CD4-positive, alpha-beta T cell (primary cell): ENCODE results near the gene JUN. TPM values are rescaled to one million over a fixed set of nuclear protein-coding genes. Genes with fewer than 3 reads are reported as not detected.

Experiments
- ATAC-seq: fragments of 200-7000 bp; cut with Tn5 transposase; one replicate; pipeline ENCODE4 v1.10.0; 2022; ENCODE audit warnings: mild to moderate bottlenecking; ENCODE audit not compliant: poor library complexity
- CTCF ChIA-PET: fragments of 350-600 bp; sonication (Branson Sonifier 250); formaldehyde crosslinking; loops from one replicate; lab custom pipeline; 2021; ENCODE audit warnings: antibody characterized with exemption, inconsistent platforms; lab: Charles Lee
- POLR2A ChIA-PET: fragments of 350-600 bp; sonication (Branson Sonifier 250); formaldehyde crosslinking; loops from one replicate; lab custom pipeline; 2021; ENCODE audit warnings: antibody characterized with exemption, inconsistent platforms; lab: Charles Lee
- DNase-seq, 14 experiments: peaks; one replicate each; pipeline ENCODE4 v3.0.0-alpha.2; 2013 to 2020; ENCODE audit warnings: mixed read lengths in 2 of 14
- H3K27ac ChIP-seq, 2 donors: one replicate each; pipeline versions ENCODE4 v1.5.1 to v1.7.0; 2013; ENCODE audit warnings: low read length in 2 of 2, low read depth in 1 of 2, mild to moderate bottlenecking in 1 of 2
- H3K27me3 ChIP-seq, 2 experiments: 1 replicate in 1 of 2; 2 replicates in 1 of 2; pipeline versions ENCODE4 v1.6.1 to v1.7.0; 2013; ENCODE audit warnings: low read length in 2 of 2, control low read depth in 1 of 2, mild to moderate bottlenecking in 1 of 2, moderate library complexity in 1 of 2; ENCODE audit not compliant: insufficient read depth in 2 of 2, control insufficient read depth in 1 of 2
- H3K36me3 ChIP-seq: one replicate; pipeline ENCODE4 v1.6.1; 2013; ENCODE audit warnings: low read length, control low read depth; ENCODE audit not compliant: insufficient read depth
- H3K4me1 ChIP-seq: one replicate; pipeline ENCODE4 v1.6.1; 2013; ENCODE audit warnings: low read length, control low read depth; ENCODE audit not compliant: insufficient read depth
- H3K4me3 ChIP-seq: one replicate; pipeline ENCODE4 v1.5.1; 2013; ENCODE audit warnings: mild to moderate bottlenecking, low read length, moderate library complexity
- H3K9me3 ChIP-seq, 2 experiments: 1 replicate in 1 of 2; 2 replicates in 1 of 2; pipeline versions ENCODE4 v1.6.1 to v1.7.0; 2013; ENCODE audit warnings: low read length in 2 of 2, mild to moderate bottlenecking in 2 of 2, control low read depth in 1 of 2, moderate library complexity in 1 of 2; ENCODE audit not compliant: control insufficient read depth in 1 of 2, insufficient read depth in 1 of 2
- H3K27ac Mint-ChIP-seq: one replicate; pipeline ENCODE4 v1.8.0; 2020; ENCODE audit warnings: mixed read lengths
- H3K27me3 Mint-ChIP-seq: one replicate; pipeline ENCODE4 v1.8.0; 2021; ENCODE audit warnings: mixed read lengths
- H3K36me3 Mint-ChIP-seq: one replicate; pipeline ENCODE4 v1.8.0; 2021; ENCODE audit warnings: low read depth, mixed read lengths
- H3K4me1 Mint-ChIP-seq: one replicate; pipeline ENCODE4 v1.8.0; 2021; ENCODE audit warnings: low read depth, mixed read lengths
- H3K4me3 Mint-ChIP-seq: one replicate; pipeline ENCODE4 v1.8.0; 2020; ENCODE audit warnings: mild to moderate bottlenecking, mixed read lengths
- H3K9me3 Mint-ChIP-seq: one replicate; pipeline ENCODE4 v1.8.0; 2020; ENCODE audit warnings: mixed read lengths
- CTCF ChIP-seq: fragments of 200-600 bp; IDR thresholded peaks from one replicate; pipeline ENCODE4 v1.8.0; 2022; ENCODE audit warnings: antibody characterized with exemption, mild to moderate bottlenecking
- intact Hi-C, 2 experiments: fragments of 100-400 bp; cut with DNase I in 1 of 2; cut with micrococcal nuclease in 1 of 2; formaldehyde crosslinking; loops; one replicate each; pipeline versions ENCODE4 v1.15.1 to v1.9.0; 2023 to 2025; cut with DNase I, micrococcal nuclease
- total RNA-seq, 174 experiments: library from RNA in 2 of 174; stranded (reverse) in 2 of 174; gene quantifications; one replicate each; pipeline ENCODE4 v1.2.3 and lab custom pipeline; 2021 to 2026

JUN gene
- total RNA-seq, 2 experiments from 2014 or later: 585 to 588 TPM

GRCh38 chr1:58789996-58790660, 6.3 kb upstream of the JUN start:
- Mint-ChIP-seq H3K27me3 (no peaks in the 10 kb centered on the region), H3K4me3 (no peak overlapping the region), H3K36me3 (peaks cover 39% of the 10 kb centered on the region), H3K4me1 (peaks cover 63% of the 10 kb centered on the region), H3K27ac (peak overlapping the region; percentile 5), H3K9me3 (peaks cover 7% of the 10 kb centered on the region)
- ATAC-seq (no peak), DNase-seq (no peak)
- TF ChIP-seq CTCF: no peak
- Histone ChIP-seq H3K9me3 (no peaks in the 10 kb centered on the region), H3K27ac (no peak overlapping the region), H3K27me3 (no peaks in the 10 kb centered on the region), H3K36me3 (no peaks in the 10 kb centered on the region), H3K4me1 (peaks cover 15% of the 10 kb centered on the region), H3K4me3 (no peak overlapping the region)
- intact Hi-C loops: loop anchor here in 1 of 2 experiments (2.0 to 10.0 kb wide), 2 partner anchors 25 to 235 kb away; no protein-coding TSS in a partner anchor
- ChIA-PET POLR2A (no interaction called here), CTCF (interaction anchor here (0.9 kb wide), 1 partner anchor 283 kb away, joined by 3 read pairs; no protein-coding TSS in a partner anchor)

DNA sequence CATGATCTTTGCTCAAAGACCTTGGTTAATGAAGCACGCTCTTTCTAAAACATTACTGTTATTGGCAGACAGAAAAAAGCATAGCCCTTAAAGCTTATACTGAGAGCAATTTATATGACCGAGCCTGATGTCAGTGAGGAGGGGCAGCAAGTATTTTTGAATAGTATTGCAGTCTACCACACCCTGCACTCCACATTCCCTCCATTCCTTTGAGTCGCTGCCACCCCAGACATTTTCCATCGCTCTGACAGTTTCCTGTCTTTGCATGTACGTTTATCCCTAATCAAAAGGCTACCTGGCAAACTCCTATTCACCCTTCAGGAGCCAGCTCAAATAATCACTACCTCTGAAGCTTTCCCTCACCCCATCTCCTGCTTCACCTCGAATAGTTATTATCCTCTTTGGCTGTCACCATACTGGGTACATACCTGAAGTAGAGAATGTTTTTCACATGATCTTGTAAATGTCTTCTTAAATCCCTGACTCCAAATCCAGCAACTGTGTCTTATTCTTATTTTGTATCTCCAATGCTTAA, 5.5 kb upstream of the JUN start:
- CTCF ChIA-PET: no interaction called here
- Histone ChIP-seq H3K27ac (no peak overlapping the region), H3K4me3 (no peak overlapping the region), H3K4me1 (peaks cover 16% of the 10 kb centered on the region), H3K9me3 (no peaks in the 10 kb centered on the region), H3K36me3 (no peaks in the 10 kb centered on the region), H3K27me3 (no peaks in the 10 kb centered on the region)
- no peak for DNase-seq
- Mint-ChIP-seq H3K4me1 (peaks cover 63% of the 10 kb centered on the region), H3K4me3 (no peak overlapping the region), H3K27me3 (no peaks in the 10 kb centered on the region), H3K36me3 (peaks cover 46% of the 10 kb centered on the region), H3K9me3 (peaks cover 7% of the 10 kb centered on the region), H3K27ac (no peak overlapping the region)
- intact Hi-C loops: loop anchor here in 1 of 2 experiments (2.0 to 10.0 kb wide), 2 partner anchors 25 to 235 kb away; no protein-coding TSS in a partner anchor
- TF ChIP-seq CTCF: no peak
- POLR2A ChIA-PET: interaction anchor here (0.6 to 0.9 kb wide), 2 partner anchors 27 to 29 kb away, joined by 3 to 4 read pairs; no protein-coding TSS in a partner anchor
- no peak for ATAC-seq

DNA sequence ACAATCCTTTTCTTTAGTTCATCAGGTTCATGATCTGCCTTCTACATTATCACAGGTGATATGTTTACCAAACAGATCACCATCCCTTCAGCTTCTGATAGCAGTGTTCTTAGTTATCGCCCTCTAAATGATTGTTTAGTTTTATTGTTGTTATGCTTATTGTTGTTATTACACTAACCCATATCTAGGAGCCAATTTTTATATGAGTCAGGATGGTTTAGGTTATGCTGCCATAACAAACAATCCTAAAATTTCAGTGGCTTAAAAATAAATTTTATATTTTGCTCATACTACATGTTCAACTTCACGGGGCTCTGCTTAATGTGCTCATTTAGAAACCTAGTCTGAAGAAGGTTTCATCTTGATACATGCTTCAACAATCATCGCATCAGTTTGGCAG, 4.4 kb upstream of the JUN start:
- H3K27ac Mint-ChIP-seq: peak overlapping the region; percentile 40
- H3K36me3 Mint-ChIP-seq: peaks cover 55% of the 10 kb centered on the region
- DNase-seq: no peak
- Histone ChIP-seq H3K4me3 (no peak overlapping the region), H3K4me1 (peaks cover 16% of the 10 kb centered on the region), H3K27me3 (no peaks in the 10 kb centered on the region), H3K36me3 (no peaks in the 10 kb centered on the region), H3K27ac (no peak overlapping the region), H3K9me3 (peaks cover 0 to 1% of the 10 kb centered on the region in 2 experiments)
- intact Hi-C loops: loop anchor here in 1 of 2 experiments (2.0 to 10.0 kb wide), 2 partner anchors 27 to 237 kb away; no protein-coding TSS in a partner anchor
- no peak overlapping the region for H3K4me3 Mint-ChIP-seq
- ATAC-seq: no peak
- no peak for TF ChIP-seq CTCF
- H3K27me3 Mint-ChIP-seq: peaks cover 6% of the 10 kb centered on the region
- H3K4me1 Mint-ChIP-seq: peaks cover 61% of the 10 kb centered on the region
- H3K9me3 Mint-ChIP-seq: peaks cover 7% of the 10 kb centered on the region
- POLR2A ChIA-PET: no interaction called here
- CTCF ChIA-PET: interaction anchor here (1.9 kb wide), 1 partner anchor 9 kb away, joined by 4 read pairs; no protein-coding TSS in a partner anchor
